Ishikawa (cell line): ENCODE measurements around the gene MERTK.

Experiments
- CEBPB ChIP-seq: IDR thresholded peaks from 2 replicates; pipeline ENCODE4 v1.6.1; 2012
- CREB1 ChIP-seq: IDR thresholded peaks from 2 replicates; pipeline ENCODE4 v1.6.1; 2012; ENCODE audit warnings: low read depth
- EGR1 ChIP-seq: IDR thresholded peaks from 2 replicates; pipeline ENCODE4 v1.6.1; 2012
- EP300 ChIP-seq: IDR thresholded peaks from 2 replicates; pipeline ENCODE4 v1.6.1; 2012; ENCODE audit warnings: borderline replicate concordance
- FOXM1 ChIP-seq: IDR thresholded peaks from 2 replicates; pipeline ENCODE4 v1.6.1; 2012; ENCODE audit warnings: low read depth, borderline replicate concordance
- NFIC ChIP-seq: IDR thresholded peaks from 2 replicates; pipeline ENCODE4 v1.6.1; 2012
- RAD21 ChIP-seq: IDR thresholded peaks from 2 replicates; pipeline ENCODE4 v1.6.1; 2012; ENCODE audit warnings: low read depth
- TAF1 ChIP-seq: IDR thresholded peaks from 2 replicates; pipeline ENCODE4 v1.6.1; 2012; ENCODE audit warnings: low read depth, mild to moderate bottlenecking
- TCF12 ChIP-seq: IDR thresholded peaks from 2 replicates; pipeline ENCODE4 v1.6.1; 2012; ENCODE audit warnings: low read depth
- TEAD4 ChIP-seq: IDR thresholded peaks from 2 replicates; pipeline ENCODE4 v1.6.1; 2012
- YY1 ChIP-seq: IDR thresholded peaks from 2 replicates; pipeline ENCODE4 v1.6.1; 2012; ENCODE audit warnings: low read depth
- ZBTB7A ChIP-seq: IDR thresholded peaks from 2 replicates; pipeline ENCODE4 v1.6.1; 2012; ENCODE audit warnings: low read depth
- TF ChIP-seq, protein P1 (sequence below): IDR thresholded peaks from 2 replicates; pipeline ENCODE4 v1.6.1; 2012
- TF ChIP-seq, protein P2 (sequence below): IDR thresholded peaks from 2 replicates; pipeline ENCODE4 v1.6.1; 2012; ENCODE audit warnings: low read depth, mild to moderate bottlenecking
- TF ChIP-seq, protein P3 (sequence below): IDR thresholded peaks from 2 replicates; pipeline ENCODE4 v1.6.1; 2012

Gene MERTK

DNA sequence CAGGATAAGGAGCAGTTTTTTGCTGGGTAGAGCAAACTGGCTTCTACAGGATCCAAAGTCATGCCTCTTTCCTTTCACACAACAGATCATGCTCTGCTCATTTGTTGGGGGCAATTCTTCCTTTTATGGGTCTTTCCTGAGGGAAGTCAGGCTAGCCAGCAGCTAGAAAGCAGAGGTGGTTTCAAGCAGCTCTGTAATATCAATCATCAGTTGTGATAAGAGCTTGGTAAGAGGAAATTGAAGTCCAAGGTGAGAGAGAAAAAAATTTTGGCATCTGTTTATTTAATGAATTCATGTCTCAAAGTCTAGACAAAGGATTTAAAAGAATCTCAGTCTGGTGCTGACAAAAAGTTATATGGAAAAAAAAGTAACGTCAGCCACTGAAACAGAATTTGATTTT, 162.9 kb downstream of the MERTK start:
- TF ChIP-seq, protein P1, sequence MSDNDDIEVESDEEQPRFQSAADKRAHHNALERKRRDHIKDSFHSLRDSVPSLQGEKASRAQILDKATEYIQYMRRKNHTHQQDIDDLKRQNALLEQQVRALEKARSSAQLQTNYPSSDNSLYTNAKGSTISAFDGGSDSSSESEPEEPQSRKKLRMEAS, result no peak
- TF ChIP-seq NFIC, result no peak
- TF ChIP-seq CEBPB, result no peak
- no peak for TF ChIP-seq EGR1
- no peak for TF ChIP-seq CREB1

DNA sequence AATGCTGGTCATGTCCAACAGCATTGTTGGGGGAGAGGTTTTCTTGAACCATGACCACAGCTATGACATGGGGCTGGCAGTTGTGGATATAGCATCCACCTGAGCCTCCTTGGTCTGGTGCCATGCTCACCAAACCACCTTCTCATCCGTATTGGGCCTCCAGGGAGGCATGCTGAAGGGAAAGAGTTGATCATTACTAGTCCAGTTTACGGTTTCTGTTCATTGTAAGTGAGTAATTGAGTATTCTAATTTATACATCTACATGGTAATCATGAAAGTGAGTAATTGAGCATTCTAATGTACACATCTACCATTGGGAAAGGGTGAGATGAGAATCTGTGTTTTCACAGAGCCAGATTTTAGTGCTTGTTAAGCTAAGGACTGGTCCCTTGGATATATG, 163.4 kb downstream of the MERTK start:
- no peak for TF ChIP-seq EGR1
- no peak for TF ChIP-seq CREB1
- no peak for TF ChIP-seq EP300
- TF ChIP-seq TAF1, result no peak
- TF ChIP-seq YY1, result no peak
- TF ChIP-seq, protein P2, sequence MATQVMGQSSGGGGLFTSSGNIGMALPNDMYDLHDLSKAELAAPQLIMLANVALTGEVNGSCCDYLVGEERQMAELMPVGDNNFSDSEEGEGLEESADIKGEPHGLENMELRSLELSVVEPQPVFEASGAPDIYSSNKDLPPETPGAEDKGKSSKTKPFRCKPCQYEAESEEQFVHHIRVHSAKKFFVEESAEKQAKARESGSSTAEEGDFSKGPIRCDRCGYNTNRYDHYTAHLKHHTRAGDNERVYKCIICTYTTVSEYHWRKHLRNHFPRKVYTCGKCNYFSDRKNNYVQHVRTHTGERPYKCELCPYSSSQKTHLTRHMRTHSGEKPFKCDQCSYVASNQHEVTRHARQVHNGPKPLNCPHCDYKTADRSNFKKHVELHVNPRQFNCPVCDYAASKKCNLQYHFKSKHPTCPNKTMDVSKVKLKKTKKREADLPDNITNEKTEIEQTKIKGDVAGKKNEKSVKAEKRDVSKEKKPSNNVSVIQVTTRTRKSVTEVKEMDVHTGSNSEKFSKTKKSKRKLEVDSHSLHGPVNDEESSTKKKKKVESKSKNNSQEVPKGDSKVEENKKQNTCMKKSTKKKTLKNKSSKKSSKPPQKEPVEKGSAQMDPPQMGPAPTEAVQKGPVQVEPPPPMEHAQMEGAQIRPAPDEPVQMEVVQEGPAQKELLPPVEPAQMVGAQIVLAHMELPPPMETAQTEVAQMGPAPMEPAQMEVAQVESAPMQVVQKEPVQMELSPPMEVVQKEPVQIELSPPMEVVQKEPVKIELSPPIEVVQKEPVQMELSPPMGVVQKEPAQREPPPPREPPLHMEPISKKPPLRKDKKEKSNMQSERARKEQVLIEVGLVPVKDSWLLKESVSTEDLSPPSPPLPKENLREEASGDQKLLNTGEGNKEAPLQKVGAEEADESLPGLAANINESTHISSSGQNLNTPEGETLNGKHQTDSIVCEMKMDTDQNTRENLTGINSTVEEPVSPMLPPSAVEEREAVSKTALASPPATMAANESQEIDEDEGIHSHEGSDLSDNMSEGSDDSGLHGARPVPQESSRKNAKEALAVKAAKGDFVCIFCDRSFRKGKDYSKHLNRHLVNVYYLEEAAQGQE, result no peak
- TF ChIP-seq, protein P3, sequence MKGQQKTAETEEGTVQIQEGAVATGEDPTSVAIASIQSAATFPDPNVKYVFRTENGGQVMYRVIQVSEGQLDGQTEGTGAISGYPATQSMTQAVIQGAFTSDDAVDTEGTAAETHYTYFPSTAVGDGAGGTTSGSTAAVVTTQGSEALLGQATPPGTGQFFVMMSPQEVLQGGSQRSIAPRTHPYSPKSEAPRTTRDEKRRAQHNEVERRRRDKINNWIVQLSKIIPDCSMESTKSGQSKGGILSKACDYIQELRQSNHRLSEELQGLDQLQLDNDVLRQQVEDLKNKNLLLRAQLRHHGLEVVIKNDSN, result no peak
- TF ChIP-seq, protein P1, result no peak

DNA sequence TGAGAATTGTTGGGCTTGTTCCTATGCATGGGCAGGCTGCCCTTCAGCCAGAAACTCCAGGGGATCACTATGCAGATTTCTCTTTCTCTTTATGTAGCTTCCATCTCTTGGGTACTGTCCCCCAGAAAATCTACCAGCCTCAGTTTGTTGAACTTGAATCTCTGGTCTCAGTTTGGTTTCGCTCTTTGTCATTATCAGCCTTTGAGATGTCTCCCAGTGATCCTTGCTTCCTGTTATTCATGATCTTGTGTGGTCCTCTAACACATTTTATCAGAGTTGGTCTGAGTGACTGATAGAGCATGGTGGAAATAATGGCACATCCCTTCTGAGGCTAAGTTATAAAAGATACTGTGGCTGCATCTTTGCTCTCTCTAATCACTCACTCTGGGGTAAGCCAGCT, 164.5 kb downstream of the MERTK start:
- no peak for TF ChIP-seq ZBTB7A
- TF ChIP-seq EP300, result no peak
- TF ChIP-seq FOXM1, result no peak
- TF ChIP-seq, protein P3, result no peak
- no peak for TF ChIP-seq CREB1
- no peak for TF ChIP-seq NFIC
- no peak for TF ChIP-seq RAD21
- TF ChIP-seq YY1, result no peak
- no peak for TF ChIP-seq TAF1
- TF ChIP-seq, protein P2, result no peak
- no peak for TF ChIP-seq CEBPB
- TF ChIP-seq TEAD4, result no peak
- no peak for TF ChIP-seq EGR1
- no peak for TF ChIP-seq TCF12
- TF ChIP-seq, protein P1, result no peak

DNA sequence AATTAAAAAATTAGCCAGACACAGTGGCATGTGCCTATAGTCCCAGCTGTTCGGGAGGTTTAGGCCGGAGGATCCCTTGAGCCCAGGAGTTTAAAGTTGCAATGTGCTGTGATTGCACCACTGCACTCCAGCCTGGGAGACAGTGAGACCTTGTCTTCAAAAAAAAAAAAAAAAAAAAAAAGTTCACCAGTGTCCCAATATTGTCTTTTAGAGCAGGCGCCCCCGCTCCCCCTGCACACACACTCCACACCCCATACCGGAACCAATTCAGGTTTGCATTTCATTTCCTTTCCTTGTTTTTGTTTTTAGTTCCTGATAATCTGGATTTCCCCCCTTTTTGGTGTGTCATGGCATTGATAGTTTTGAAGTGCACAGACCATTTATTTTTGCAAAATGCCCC, 167.1 kb downstream of the MERTK start:
- TF ChIP-seq TEAD4 (no peak), FOXM1 (no peak), EP300 (no peak), CREB1 (no peak), TCF12 (no peak), RAD21 (no peak), TAF1 (no peak), EGR1 (no peak), ZBTB7A (no peak), CEBPB (no peak), YY1 (no peak), NFIC (no peak)
- TF ChIP-seq, protein P1, result no peak
- TF ChIP-seq, protein P3, result no peak

DNA sequence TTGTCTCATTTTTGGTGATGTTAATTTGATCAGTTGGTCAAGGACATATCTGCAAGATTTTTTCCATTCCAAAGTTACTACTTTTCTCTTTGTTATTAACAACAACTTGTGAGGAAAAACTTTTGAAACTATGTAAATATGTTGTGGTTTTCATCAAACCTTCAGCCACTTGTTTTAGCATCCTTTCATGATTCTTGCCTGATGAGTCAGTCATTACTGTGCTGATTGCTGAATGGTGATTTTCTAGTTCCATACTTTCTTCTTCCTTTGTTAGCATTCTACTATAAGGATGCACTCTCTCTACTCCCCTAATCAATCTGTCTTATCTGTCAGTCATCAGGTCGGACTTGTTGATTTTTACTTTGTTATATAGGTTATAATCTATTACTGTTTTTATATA, 167.6 kb downstream of the MERTK start:
- no peak for TF ChIP-seq TAF1
- no peak for TF ChIP-seq RAD21
- no peak for TF ChIP-seq YY1
- no peak for TF ChIP-seq FOXM1
- no peak for TF ChIP-seq CEBPB
- no peak for TF ChIP-seq TEAD4
- TF ChIP-seq TCF12, result no peak
- TF ChIP-seq, protein P1, result no peak
- TF ChIP-seq ZBTB7A, result no peak
- TF ChIP-seq, protein P3, result no peak
- no peak for TF ChIP-seq NFIC
- TF ChIP-seq, protein P2, result no peak
- no peak for TF ChIP-seq CREB1
- TF ChIP-seq EP300, result no peak
- no peak for TF ChIP-seq EGR1
